ENCODE measurements around the gene SERINC5.

Gene SERINC5

GRCh38 chr5:80215523-80215922, 40.3 kb downstream of the SERINC5 start:
- in situ Hi-C loops (cut with MboI; ENCODE audit: low sequenced_read_pairs, unreplicated experiment): no loop called here
- no peak for TF ChIP-seq CTCF (IDR thresholded peaks at IDR 0.05; ENCODE audit: borderline replicate concordance, control extremely low read depth, extremely low read depth, insufficient read depth, missing control alignments)
- DNase-seq (ENCODE audit: low spot score): no peak

GRCh38 chr5:80213466-80213865, 42.4 kb downstream of the SERINC5 start:
- no peak for DNase-seq (ENCODE audit: low spot score)
- TF ChIP-seq CTCF (IDR thresholded peaks at IDR 0.05; ENCODE audit: borderline replicate concordance, control extremely low read depth, extremely low read depth, insufficient read depth, missing control alignments): no peak

GRCh38 chr5:80212171-80212667, 43.6 kb downstream of the SERINC5 start:
- in situ Hi-C loops (cut with MboI; ENCODE audit: low sequenced_read_pairs, unreplicated experiment): no loop called here
- TF ChIP-seq CTCF (IDR thresholded peaks at IDR 0.05; ENCODE audit: borderline replicate concordance, control extremely low read depth, extremely low read depth, insufficient read depth, missing control alignments): no peak
- DNase-seq (ENCODE audit: low spot score): no peak

More at GRCh38 chr5:80213466-80213865, 42.4 kb downstream of the SERINC5 start:
- in situ Hi-C loops (cut with MboI; ENCODE audit: low sequenced_read_pairs, unreplicated experiment): no loop called here

DNA sequence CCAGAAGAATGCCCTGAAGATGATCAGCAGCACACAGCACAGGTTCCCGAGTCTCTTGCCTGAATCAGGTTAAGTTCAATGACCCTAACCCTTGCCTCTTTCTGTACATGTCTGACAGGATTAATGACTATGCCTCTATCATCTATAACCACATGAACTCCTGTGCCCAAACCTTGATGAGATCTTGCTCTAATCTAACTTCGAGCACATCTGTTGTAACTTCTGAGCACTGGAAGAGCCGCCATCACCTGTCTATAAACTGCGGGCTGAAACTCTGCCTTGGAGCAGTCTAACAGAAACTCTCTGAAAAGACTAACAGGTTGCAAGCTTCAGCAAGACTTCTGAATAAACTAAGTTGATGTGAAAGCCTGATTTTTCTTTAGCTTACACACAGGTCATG, 44.5 kb downstream of the SERINC5 start:
- in situ Hi-C loops (cut with MboI; ENCODE audit: low sequenced_read_pairs, unreplicated experiment): no loop called here
- TF ChIP-seq CTCF (IDR thresholded peaks at IDR 0.05; ENCODE audit: borderline replicate concordance, control extremely low read depth, extremely low read depth, insufficient read depth, missing control alignments): no peak
- DNase-seq (ENCODE audit: low spot score): no peak

GRCh38 chr5:80210014-80210413, 45.8 kb downstream of the SERINC5 start:
- DNase-seq (ENCODE audit: low spot score): no peak
- no peak for TF ChIP-seq CTCF (IDR thresholded peaks at IDR 0.05; ENCODE audit: borderline replicate concordance, control extremely low read depth, extremely low read depth, insufficient read depth, missing control alignments)
- in situ Hi-C loops (cut with MboI; ENCODE audit: low sequenced_read_pairs, unreplicated experiment): no loop called here

DNA sequence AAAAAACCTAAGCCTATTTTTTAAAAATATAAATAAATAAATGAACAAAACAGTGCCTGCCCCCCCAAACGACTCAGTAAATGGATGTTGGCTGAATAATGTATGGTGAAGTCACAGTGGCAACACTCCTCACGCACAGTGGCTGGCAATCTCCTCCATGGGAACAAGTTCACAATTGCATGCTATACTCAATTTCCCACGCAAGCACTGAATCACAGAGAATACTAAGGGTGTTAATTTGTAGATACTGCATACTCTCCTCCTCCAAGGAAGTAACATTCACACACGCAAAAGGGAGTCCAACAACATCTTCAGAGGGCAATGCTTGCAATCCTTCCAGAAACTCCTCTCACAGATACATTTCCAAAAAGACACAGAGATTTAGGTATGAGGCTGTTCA, 47.5 kb downstream of the SERINC5 start:
- TF ChIP-seq CTCF (IDR thresholded peaks at IDR 0.05; ENCODE audit: borderline replicate concordance, control extremely low read depth, extremely low read depth, insufficient read depth, missing control alignments): no peak
- DNase-seq (ENCODE audit: low spot score): no peak

DNA sequence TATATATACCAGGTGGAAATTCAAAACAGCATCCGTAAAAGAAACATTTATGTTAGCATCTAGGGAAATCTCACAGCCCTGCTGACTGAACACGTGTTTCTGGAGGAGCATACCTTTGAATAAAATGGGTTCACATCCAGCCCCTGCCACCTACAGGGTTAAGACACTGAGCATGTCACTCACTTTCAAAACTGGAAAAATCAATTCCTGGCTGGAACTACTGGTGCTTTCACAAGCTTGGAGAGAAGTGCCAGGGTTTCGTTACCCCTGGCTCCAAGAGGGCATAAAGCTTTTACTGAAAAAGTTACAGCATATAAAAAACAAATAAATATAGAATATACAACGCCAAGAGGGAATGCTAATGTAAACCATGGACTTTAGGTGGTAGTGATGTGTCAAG, 48.0 kb downstream of the SERINC5 start:
- in situ Hi-C loops (cut with MboI; ENCODE audit: low sequenced_read_pairs, unreplicated experiment): no loop called here
- no peak for TF ChIP-seq CTCF (IDR thresholded peaks at IDR 0.05; ENCODE audit: borderline replicate concordance, control extremely low read depth, extremely low read depth, insufficient read depth, missing control alignments)
- no peak for DNase-seq (ENCODE audit: low spot score)

More for the DNA sequence above, 47.5 kb downstream of the SERINC5 start:
- in situ Hi-C loops (cut with MboI; ENCODE audit: low sequenced_read_pairs, unreplicated experiment): no loop called here

All from GM13976 (cell line).